Chondrocyte (in vitro differentiated cells): ENCODE measurements around the gene MIEN1. TPM values are rescaled to one million over a fixed set of nuclear protein-coding genes. Genes with fewer than 3 reads are reported as not detected.

Experiments used
- DNase-seq: peaks from one replicate; pipeline ENCODE4 v3.0.0; 2021; ENCODE audit warnings: mixed read lengths, low spot score
- H3K27ac Mint-ChIP-seq: one replicate; pipeline ENCODE4 v1.8.0; 2021; ENCODE audit warnings: mild to moderate bottlenecking, moderate library complexity, mixed read lengths; ENCODE audit not compliant: unreplicated experiment
- H3K27me3 Mint-ChIP-seq: 2 replicates; pipeline ENCODE4 v1.8.0; 2021; ENCODE audit warnings: low read depth, mixed read lengths
- H3K36me3 Mint-ChIP-seq: 2 replicates; pipeline ENCODE4 v1.8.0; 2021; ENCODE audit warnings: low read depth, mixed read lengths
- H3K4me1 Mint-ChIP-seq: 2 replicates; pipeline ENCODE4 v1.8.0; 2021; ENCODE audit warnings: low read depth, mild to moderate bottlenecking, mixed read lengths
- H3K4me3 Mint-ChIP-seq: one replicate; pipeline ENCODE4 v1.8.0; 2021; ENCODE audit warnings: mild to moderate bottlenecking, moderate library complexity, mixed read lengths; ENCODE audit not compliant: unreplicated experiment
- H3K9me3 Mint-ChIP-seq: 2 replicates; pipeline ENCODE4 v1.8.0; 2021; ENCODE audit warnings: low read depth, mixed read lengths
- CTCF ChIP-seq: fragments of 200-600 bp; sonication (generic); IDR thresholded peaks from 2 replicates; pipeline ENCODE4 v1.5.0; 2021; ENCODE audit warnings: antibody characterized with exemption, mild to moderate bottlenecking, moderate library complexity
- total RNA-seq: library from RNA; stranded (reverse); gene quantifications from 3 replicates; pipeline ENCODE4 v1.2.1, GENCODE V29; 2021

Gene MIEN1
- total RNA-seq, 1 donor from 2014 or later: 46.5 TPM

GRCh38 chr17:39737760-39738567 is 7.6 kb upstream of the MIEN1 start, which contains the start of gene GRB7:
Gene GRB7, plus strand, starts transcription at chr17:39737938. Its CDS starts 4,364 bp downstream, at chr17:39742302.
- H3K4me3 Mint-ChIP-seq: peak within 1 kb of the TSS; percentile 49
- no peak for TF ChIP-seq CTCF
- H3K4me1 Mint-ChIP-seq: peaks cover 27% of the 10 kb centered on the region
- peaks cover 13% of the 10 kb centered on the region for H3K27me3 Mint-ChIP-seq
- H3K9me3 Mint-ChIP-seq: no peaks in the 10 kb centered on the region
- peak within 1 kb of the TSS; percentile 32 for H3K27ac Mint-ChIP-seq
- H3K36me3 Mint-ChIP-seq: no peaks in the 10 kb centered on the region
- no peak for DNase-seq

GRCh38 chr17:39737206-39737759 is 7.0 kb upstream of the MIEN1 start:
- no peak for TF ChIP-seq CTCF
- peaks cover 13% of the 10 kb centered on the region for H3K27me3 Mint-ChIP-seq
- H3K27ac Mint-ChIP-seq: no peak overlapping the region
- H3K4me1 Mint-ChIP-seq: peaks cover 27% of the 10 kb centered on the region
- DNase-seq: no peak
- no peak overlapping the region for H3K4me3 Mint-ChIP-seq
- H3K9me3 Mint-ChIP-seq: no peaks in the 10 kb centered on the region
- H3K36me3 Mint-ChIP-seq: no peaks in the 10 kb centered on the region

GRCh38 chr17:39736319-39737165 is 6.2 kb upstream of the MIEN1 start:
- no peak for TF ChIP-seq CTCF
- no peak overlapping the region for H3K27ac Mint-ChIP-seq
- no peak for DNase-seq
- H3K27me3 Mint-ChIP-seq: peaks cover 13% of the 10 kb centered on the region
- no peaks in the 10 kb centered on the region for H3K9me3 Mint-ChIP-seq
- H3K36me3 Mint-ChIP-seq: no peaks in the 10 kb centered on the region
- peaks cover 27% of the 10 kb centered on the region for H3K4me1 Mint-ChIP-seq
- no peak overlapping the region for H3K4me3 Mint-ChIP-seq

GRCh38 chr17:39735882-39736281 is 5.5 kb upstream of the MIEN1 start:
- H3K27me3 Mint-ChIP-seq: peaks cover 13% of the 10 kb centered on the region
- no peaks in the 10 kb centered on the region for H3K9me3 Mint-ChIP-seq
- no peak for TF ChIP-seq CTCF
- peaks cover 24% of the 10 kb centered on the region for H3K4me1 Mint-ChIP-seq
- DNase-seq: no peak
- no peaks in the 10 kb centered on the region for H3K36me3 Mint-ChIP-seq
- no peak overlapping the region for H3K27ac Mint-ChIP-seq
- H3K4me3 Mint-ChIP-seq: no peak overlapping the region

GRCh38 chr17:39732586-39732985 is 2.3 kb upstream of the MIEN1 start:
- peaks cover 11% of the 10 kb centered on the region for H3K4me1 Mint-ChIP-seq
- H3K9me3 Mint-ChIP-seq: no peaks in the 10 kb centered on the region
- H3K27ac Mint-ChIP-seq: no peak overlapping the region
- H3K4me3 Mint-ChIP-seq: no peak overlapping the region
- peaks cover 4% of the 10 kb centered on the region for H3K27me3 Mint-ChIP-seq
- no peak for TF ChIP-seq CTCF
- H3K36me3 Mint-ChIP-seq: peaks cover 1% of the 10 kb centered on the region
- DNase-seq: no peak
